ENCODE results near the gene CBX8. TPM values are rescaled to one million over a fixed set of nuclear protein-coding genes. Genes with fewer than 3 reads are reported as not detected.

CBX8 gene
- total RNA-seq, 3 donors from 2014 or later, result 1.7 to 4.3 (median 3.1) TPM

- H3K36me3 Mint-ChIP-seq (ENCODE audit: insufficient read depth), result no peaks in the 10 kb centered on the region
- DNase-seq, result no peak
- peak overlapping the region; percentile 61 for H3K4me3 Mint-ChIP-seq
- no peaks in the 10 kb centered on the region for H3K9me3 Mint-ChIP-seq
- peaks cover 46% of the 10 kb centered on the region for H3K27me3 Mint-ChIP-seq (ENCODE audit: low read depth)
- peaks cover 39% of the 10 kb centered on the region for H3K4me1 Mint-ChIP-seq (ENCODE audit: low read depth)
- ATAC-seq, result no peak
Observed at GRCh38 chr17:79799538-79800324, 2.9 kb upstream of the CBX8 start.

GRCh38 chr17:79799174-79799537, 2.3 kb upstream of the CBX8 start:
- Mint-ChIP-seq H3K27me3 (ENCODE audit: low read depth) (peaks cover 40% of the 10 kb centered on the region), H3K9me3 (no peaks in the 10 kb centered on the region), H3K36me3 (ENCODE audit: insufficient read depth) (no peaks in the 10 kb centered on the region), H3K4me3 (peak overlapping the region; percentile 32), H3K4me1 (ENCODE audit: low read depth) (peaks cover 33% of the 10 kb centered on the region)
- DNase-seq, result no peak
- ATAC-seq, result no peak

- Mint-ChIP-seq H3K27me3 (ENCODE audit: low read depth) (peaks cover 41% of the 10 kb centered on the region), H3K4me1 (ENCODE audit: low read depth) (peaks cover 31% of the 10 kb centered on the region), H3K4me3 (peak overlapping the region; percentile 58), H3K36me3 (ENCODE audit: insufficient read depth) (no peaks in the 10 kb centered on the region), H3K9me3 (no peaks in the 10 kb centered on the region)
- no peak for ATAC-seq
- no peak for DNase-seq
Observed at GRCh38 chr17:79798299-79799173, 1.7 kb upstream of the CBX8 start.

GRCh38 chr17:79797492-79798298, 818 bp upstream of the CBX8 start:
- H3K36me3 Mint-ChIP-seq (ENCODE audit: insufficient read depth), result no peaks in the 10 kb centered on the region
- DNase-seq (no peak), ATAC-seq (peak; percentile 19 to 32)
- H3K4me3 Mint-ChIP-seq, result no peak overlapping the region
- no peaks in the 10 kb centered on the region for H3K9me3 Mint-ChIP-seq
- H3K4me1 Mint-ChIP-seq (ENCODE audit: low read depth), result peaks cover 31% of the 10 kb centered on the region
- peaks cover 38% of the 10 kb centered on the region for H3K27me3 Mint-ChIP-seq (ENCODE audit: low read depth)

- no peak for ATAC-seq
- Mint-ChIP-seq H3K36me3 (ENCODE audit: insufficient read depth) (no peaks in the 10 kb centered on the region), H3K27me3 (ENCODE audit: low read depth) (peaks cover 36% of the 10 kb centered on the region)
Observed at GRCh38 chr17:79796444-79796762, 474 bp downstream of the CBX8 start.

GRCh38 chr17:79795795-79796443, 958 bp downstream of the CBX8 start:
- ATAC-seq (no peak), DNase-seq (no peak)
- H3K9me3 Mint-ChIP-seq, result no peaks in the 10 kb centered on the region
- H3K27me3 Mint-ChIP-seq (ENCODE audit: low read depth), result peaks cover 38% of the 10 kb centered on the region
- H3K4me1 Mint-ChIP-seq (ENCODE audit: low read depth), result peaks cover 30% of the 10 kb centered on the region
- H3K36me3 Mint-ChIP-seq (ENCODE audit: insufficient read depth), result no peaks in the 10 kb centered on the region
- peak overlapping the region; percentile 80 for H3K4me3 Mint-ChIP-seq

More at GRCh38 chr17:79796444-79796762, 474 bp downstream of the CBX8 start:
- Mint-ChIP-seq H3K4me1 (ENCODE audit: low read depth) (peaks cover 28% of the 10 kb centered on the region), H3K9me3 (no peaks in the 10 kb centered on the region), H3K4me3 (peak overlapping the region; percentile 80)
- DNase-seq, result no peak

- Mint-ChIP-seq H3K4me1 (ENCODE audit: low read depth) (peaks cover 28% of the 10 kb centered on the region), H3K9me3 (no peaks in the 10 kb centered on the region), H3K4me3 (no peak overlapping the region), H3K36me3 (ENCODE audit: insufficient read depth) (no peaks in the 10 kb centered on the region), H3K27me3 (ENCODE audit: low read depth) (peaks cover 37% of the 10 kb centered on the region)
- DNase-seq (no peak), ATAC-seq (no peak)
Observed at GRCh38 chr17:79794659-79795511, 2.0 kb downstream of the CBX8 start.

- ATAC-seq (no peak), DNase-seq (no peak)
- H3K27me3 Mint-ChIP-seq (ENCODE audit: low read depth), result peaks cover 35% of the 10 kb centered on the region
- no peaks in the 10 kb centered on the region for H3K9me3 Mint-ChIP-seq
- no peak overlapping the region for H3K4me3 Mint-ChIP-seq
- no peaks in the 10 kb centered on the region for H3K36me3 Mint-ChIP-seq (ENCODE audit: insufficient read depth)
- H3K4me1 Mint-ChIP-seq (ENCODE audit: low read depth), result peaks cover 20% of the 10 kb centered on the region
Observed at GRCh38 chr17:79793924-79794304, 3.0 kb downstream of the CBX8 start.

GRCh38 chr17:79792984-79793923, 3.6 kb downstream of the CBX8 start:
- H3K9me3 Mint-ChIP-seq, result no peaks in the 10 kb centered on the region
- DNase-seq (no peak), ATAC-seq (no peak)
- H3K4me3 Mint-ChIP-seq, result no peak overlapping the region
- peaks cover 37% of the 10 kb centered on the region for H3K27me3 Mint-ChIP-seq (ENCODE audit: low read depth)
- no peaks in the 10 kb centered on the region for H3K36me3 Mint-ChIP-seq (ENCODE audit: insufficient read depth)
- peaks cover 14% of the 10 kb centered on the region for H3K4me1 Mint-ChIP-seq (ENCODE audit: low read depth)

- no peak for DNase-seq
- H3K36me3 Mint-ChIP-seq (ENCODE audit: insufficient read depth), result no peaks in the 10 kb centered on the region
- no peak overlapping the region for H3K4me3 Mint-ChIP-seq
- H3K4me1 Mint-ChIP-seq (ENCODE audit: low read depth), result peaks cover 14% of the 10 kb centered on the region
- peaks cover 46% of the 10 kb centered on the region for H3K27me3 Mint-ChIP-seq (ENCODE audit: low read depth)
- no peak for ATAC-seq
- no peaks in the 10 kb centered on the region for H3K9me3 Mint-ChIP-seq
Observed at GRCh38 chr17:79792341-79792871, 4.5 kb downstream of the CBX8 start.

GRCh38 chr17:79791735-79792161, 5.1 kb downstream of the CBX8 start:
- ATAC-seq, result no peak
- H3K27me3 Mint-ChIP-seq (ENCODE audit: low read depth), result peaks cover 51% of the 10 kb centered on the region

More at GRCh38 chr17:79791735-79792161, 5.1 kb downstream of the CBX8 start:
- H3K4me1 Mint-ChIP-seq (ENCODE audit: low read depth), result peaks cover 14% of the 10 kb centered on the region
- DNase-seq, result no peak
- no peaks in the 10 kb centered on the region for H3K36me3 Mint-ChIP-seq (ENCODE audit: insufficient read depth)
- no peaks in the 10 kb centered on the region for H3K9me3 Mint-ChIP-seq
- no peak overlapping the region for H3K4me3 Mint-ChIP-seq
